HL-60/S4 treated with phorbol 12-myristate 13-acetate at 8.2 ng/mL for 4 days and 3 days (cell line): ENCODE data around the gene SYVN1.

Experiments
- in situ Hi-C: fragments of 300-500 bp; cut with MboI; formaldehyde crosslinking; loops from 2 replicates; pipeline ENCODE4 v1.15.0; 2022; ENCODE audit warnings: low sequenced_read_pairs

The SYVN1 gene

DNA sequence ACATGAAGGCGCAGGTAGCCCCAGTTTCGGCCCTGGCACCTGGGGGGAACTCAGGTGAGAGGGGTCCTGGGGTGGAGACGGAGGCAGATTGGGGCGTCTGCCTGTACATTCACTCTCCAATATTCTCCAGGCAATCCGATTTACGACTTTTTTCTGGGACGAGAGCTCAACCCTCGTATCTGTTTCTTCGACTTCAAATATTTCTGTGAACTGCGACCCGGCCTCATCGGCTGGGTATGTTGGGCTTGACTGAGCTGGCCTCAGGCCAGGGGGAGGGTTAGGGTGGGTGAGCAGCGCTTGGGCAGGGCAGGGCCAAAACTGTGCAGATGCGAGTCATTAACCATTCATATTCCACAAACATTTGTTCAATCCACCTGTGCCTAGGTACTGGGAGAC, 21.0 kb downstream of the SYVN1 start:
- in situ Hi-C loops = no loop called here

DNA sequence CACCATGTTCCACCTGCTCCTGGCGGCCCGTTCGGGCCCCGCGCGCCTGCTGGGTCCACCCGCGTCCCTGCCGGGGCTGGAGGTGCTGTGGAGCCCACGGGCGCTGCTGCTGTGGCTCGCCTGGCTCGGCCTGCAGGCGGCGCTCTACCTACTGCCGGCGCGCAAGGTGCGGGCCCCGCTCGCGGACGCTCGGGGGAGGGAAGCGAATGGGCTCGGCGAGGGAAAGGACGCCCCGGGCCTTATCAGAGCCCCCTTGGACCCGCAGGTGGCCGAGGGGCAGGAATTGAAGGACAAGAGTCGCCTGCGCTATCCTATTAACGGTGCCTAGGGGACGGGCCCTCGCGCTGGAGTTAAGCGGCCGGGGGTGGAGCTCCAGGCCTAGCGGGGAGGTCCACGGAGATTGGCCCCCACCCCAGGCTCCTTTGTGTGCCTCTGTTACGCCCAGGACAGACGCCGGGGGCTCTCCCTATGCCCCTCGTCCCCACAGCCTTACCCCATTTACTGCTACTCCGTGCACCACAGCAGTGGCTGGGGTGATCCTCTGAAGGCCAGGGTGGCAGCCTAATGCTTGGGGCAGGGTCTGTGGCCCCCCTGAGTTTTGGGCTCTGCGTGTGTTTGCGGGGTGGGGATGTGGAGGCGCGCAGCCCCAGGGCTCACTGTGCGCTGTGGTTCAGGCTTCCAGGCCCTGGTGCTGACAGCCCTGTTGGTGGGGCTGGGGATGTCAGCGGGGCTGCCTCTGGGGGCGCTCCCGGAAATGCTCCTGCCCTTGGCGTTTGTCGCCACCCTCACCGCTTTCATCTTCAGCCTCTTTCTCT, 21.6 kb downstream of the SYVN1 start:
- in situ Hi-C loops = no loop called here

DNA sequence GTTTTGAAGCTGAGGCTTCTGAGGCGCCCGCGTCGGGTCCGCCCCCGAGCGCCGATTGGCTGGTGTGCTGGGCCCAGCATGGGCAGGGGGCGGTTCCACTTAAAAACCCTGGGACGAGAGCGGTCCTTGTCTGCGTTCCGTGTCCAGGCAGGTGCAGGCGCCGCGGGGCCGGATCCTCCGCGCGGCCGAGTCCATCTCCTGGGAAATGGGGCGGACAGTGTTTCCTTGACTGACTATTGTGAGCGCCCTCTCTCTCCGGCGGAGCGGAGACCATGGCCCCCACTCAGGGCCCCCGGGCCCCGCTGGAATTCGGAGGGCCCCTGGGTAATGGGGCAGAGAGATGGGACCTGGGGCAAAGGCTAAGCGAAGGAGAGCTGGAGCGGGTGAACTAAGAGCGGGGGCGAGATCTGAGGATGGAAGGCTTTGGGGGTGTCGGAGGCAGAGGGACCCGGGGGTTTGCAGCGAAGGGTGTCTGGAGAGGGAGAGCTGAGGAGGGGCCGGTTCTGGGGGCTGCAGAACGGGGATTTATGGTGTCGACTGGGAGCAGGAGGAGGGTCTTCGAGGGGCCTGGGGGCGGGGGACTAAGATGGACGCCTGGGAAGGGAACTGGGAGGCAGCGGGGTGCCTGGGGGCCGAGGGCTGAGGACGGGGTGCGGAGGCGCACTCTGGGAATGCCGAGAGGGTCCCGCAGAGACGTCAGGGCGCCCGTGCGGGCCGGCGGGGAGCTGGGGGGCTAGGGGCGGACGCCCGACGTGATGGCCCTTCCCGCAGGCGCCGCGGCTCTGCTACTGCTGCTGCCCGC, 22.4 kb downstream of the SYVN1 start, which contains the start of gene TM7SF2:
TSS of gene TM7SF2 (plus strand) at position 129 of the 802 bp plus-strand sequence. CDS start at position 273, 144 bp downstream.
- in situ Hi-C loops = no loop called here

DNA sequence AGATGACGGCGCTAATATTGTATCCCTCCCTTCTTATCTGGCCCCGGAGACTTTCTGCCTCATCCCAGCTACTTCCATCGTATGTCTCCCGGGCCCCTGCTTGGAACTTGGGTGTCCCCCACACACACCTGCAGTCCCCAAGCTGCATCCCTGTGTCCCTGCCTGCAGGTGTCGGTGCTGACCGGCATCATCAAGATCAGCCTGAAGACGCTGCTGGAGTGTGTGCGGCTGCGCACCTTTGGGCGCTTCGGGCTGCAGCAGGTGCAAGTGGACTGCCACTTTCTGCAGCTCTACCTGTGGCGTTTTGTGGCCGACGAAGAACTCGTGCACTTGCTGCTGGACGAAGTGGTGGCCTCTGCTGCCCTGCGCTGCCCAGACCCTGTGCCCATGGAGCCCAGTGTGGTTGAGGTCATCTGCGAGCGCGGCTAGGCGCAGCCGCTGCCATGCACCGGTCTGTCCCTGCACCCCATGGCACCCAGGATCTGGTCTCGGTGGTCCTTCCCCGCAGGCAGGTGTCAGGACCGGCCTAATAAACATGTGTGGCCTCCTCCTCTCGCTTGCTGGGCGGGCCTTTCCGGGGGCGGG, 23.1 kb downstream of the SYVN1 start:
- in situ Hi-C loops = no loop called here

DNA sequence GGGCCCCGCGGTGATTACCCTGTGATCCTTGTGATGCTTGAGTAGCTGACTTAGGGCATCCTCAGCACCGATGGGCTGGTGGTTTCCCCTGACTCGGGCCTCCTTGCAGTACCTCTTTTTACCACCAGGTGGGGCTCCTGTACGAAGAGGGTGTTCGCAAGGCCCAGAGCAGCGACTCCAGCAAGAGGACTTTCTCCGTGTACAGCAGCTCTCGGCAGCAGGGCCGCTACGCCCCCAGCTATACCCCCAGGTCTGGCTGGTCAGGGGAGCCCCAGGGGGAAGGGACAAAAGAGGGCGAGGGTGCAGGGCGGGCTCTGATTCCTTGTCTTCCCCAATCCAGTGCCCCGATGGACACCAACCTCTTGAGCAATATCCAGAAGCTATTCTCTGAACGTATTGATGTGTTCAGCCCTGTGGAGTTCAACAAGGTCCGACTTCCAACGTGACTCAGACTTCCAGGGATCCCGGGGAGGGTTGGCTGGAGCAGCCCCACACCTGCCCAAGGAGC, 23.9 kb downstream of the SYVN1 start:
- in situ Hi-C loops = no loop called here

DNA sequence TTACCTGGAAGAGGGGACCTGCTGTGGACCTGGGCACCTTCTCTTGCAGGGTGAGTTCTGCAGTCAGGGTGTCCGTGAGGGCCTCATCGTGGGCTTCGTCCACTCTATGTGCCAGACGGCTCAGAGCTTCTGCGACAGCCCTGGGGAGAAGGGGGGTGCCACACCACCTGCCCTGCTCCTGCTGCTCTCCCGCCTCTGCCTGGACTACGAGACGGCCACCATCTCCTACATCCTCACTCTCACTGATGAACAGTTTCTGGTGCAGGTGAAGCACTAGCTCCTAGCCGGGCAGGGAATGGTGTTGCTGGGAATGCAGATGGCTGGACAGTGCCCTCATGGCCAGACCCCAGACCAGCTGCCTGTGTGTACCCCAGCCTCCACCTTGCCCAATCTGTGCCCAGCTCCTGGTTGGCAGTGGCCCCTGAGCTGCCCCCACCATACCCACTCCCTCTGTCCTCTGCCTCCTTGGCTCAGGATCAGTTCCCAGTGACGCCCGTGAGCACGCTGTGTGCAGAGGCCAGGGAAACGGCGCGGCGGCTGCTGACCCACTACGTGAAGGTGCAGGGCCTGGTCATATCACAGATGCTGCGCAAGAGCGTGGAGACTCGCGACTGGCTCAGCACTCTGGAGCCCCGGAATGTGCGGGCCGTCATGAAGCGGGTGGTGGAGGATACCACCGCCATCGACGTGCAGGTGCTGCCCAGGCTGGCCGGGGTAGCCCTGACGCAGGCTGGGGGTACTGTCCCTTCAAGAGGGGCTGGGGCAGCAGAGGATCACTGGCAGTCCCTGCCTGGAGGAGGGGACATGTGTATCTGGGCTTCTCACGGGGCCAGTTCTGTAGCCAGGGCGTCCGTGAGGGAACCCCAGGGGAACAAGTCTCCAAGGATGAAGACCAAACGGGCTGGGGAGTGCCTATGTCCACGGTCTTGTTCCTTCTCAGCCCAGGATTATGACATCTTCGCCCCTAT, 24.8 kb downstream of the SYVN1 start:
- in situ Hi-C loops = no loop called here

DNA sequence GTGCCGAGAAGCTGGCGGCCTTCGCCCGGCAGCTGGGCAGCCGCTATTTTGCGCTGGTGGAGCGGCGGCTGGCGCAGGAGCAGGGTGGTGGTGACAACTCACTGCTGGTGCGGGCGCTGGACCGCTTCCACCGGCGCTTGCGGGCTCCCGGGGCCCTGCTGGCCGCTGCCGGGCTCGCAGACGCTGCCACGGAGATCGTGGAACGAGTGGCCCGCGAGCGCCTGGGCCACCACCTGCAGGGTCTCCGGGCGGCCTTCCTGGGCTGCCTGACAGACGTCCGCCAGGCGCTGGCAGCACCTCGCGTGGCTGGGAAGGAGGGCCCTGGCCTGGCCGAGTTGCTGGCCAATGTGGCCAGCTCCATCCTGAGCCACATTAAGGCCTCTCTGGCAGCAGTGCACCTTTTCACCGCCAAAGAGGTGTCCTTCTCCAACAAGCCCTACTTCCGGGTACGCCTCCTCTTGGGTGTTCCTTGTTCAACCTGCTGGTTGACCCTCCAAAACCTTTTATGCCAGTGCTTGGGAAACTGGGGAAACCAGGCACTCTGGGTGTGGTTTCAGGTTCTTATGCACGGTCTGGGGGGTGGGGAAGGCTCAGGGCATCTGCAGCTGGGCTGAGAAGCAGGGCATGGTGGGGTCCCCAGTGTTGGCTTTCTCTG, 25.7 kb downstream of the SYVN1 start:
- in situ Hi-C loops = no loop called here

DNA sequence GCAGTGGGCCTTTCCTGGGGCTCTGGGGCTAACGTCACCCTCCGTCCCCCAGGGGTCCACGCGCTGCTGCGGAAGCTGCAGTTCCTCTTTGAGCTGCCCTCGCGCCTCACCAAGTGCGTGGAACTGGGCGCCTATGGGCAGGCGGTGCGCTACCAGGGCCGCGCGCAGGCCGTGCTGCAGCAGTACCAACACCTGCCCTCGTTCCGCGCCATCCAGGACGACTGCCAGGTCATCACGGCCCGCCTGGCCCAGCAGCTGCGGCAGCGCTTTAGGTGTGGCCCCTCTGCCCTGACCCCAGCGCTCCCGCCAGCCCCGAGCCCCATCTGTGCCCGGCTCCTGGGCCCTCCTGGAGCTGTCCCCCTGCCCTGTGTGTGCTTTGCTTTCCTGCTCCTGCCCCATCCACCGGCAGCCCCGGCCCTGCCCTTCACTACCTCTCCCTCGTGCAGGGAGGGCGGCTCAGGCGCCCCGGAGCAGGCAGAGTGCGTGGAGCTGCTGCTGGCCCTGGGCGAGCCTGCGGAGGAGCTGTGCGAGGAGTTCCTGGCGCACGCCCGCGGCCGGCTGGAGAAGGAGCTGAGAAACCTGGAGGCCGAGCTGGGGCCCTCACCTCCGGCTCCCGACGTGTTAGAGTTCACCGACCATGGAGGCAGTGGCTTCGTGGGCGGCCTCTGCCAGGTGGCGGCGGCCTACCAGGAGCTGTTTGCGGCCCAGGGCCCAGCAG, 26.4 kb downstream of the SYVN1 start:
- in situ Hi-C loops = no loop called here

DNA sequence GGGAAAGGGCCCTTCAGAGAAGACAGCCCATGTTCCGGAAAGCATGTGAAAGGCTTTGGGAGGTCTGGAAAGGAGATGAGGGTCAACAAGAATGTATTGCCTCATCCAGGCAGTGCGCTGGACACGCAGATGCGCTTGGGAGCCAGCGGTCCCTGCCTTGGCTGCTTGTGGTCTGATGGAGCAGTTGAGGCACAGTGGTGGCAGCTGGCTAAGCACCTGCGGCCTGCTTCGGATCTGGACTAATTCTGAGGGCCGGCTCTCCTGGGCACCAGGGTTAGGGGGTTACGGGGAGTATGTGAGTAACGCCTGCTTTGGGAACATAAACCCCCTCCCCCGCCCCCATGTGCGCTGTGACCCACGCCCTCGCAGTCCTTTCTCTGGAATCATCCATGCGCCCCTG, 27.2 kb downstream of the SYVN1 start:
- in situ Hi-C loops = no loop called here

DNA sequence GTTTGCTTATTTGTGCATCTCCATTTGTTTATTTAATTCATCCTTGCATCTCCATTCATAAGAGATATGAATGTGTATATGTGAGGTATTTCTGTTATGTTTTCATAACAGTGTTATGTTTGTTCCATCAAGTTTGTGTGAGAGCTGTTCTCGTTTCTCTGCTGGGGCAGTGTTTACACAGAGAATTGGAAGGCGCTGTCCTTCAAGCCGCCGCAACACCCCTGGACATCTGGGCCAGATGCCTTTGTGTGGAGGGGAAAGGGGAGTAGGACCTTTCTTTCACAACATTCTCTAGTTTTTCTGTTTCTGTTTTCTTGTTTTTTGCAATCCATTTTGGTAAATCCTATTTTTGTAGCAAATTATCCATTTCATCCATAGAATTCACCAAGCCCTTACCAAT, 29.7 kb downstream of the SYVN1 start:
- in situ Hi-C loops = no loop called here

DNA sequence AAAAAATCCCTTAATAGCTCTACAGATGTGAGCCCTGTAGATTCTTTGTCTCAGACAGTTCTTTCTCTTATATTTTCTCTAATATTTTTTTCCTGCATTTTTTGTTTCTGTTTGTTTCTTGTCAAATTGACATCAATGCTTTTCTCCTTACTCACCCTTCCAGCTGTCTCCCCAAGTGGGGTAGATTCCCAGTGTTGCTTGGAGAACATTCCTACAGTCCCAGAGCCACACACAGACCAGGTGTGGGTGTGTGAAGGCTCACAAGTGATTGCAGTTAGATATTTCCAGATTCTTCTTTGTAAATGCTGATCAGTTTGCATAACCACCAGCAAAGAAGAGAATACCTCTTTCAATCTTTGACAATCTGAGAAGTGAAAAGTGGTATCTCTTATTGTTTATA, 30.8 kb downstream of the SYVN1 start:
- in situ Hi-C loops = no loop called here

DNA sequence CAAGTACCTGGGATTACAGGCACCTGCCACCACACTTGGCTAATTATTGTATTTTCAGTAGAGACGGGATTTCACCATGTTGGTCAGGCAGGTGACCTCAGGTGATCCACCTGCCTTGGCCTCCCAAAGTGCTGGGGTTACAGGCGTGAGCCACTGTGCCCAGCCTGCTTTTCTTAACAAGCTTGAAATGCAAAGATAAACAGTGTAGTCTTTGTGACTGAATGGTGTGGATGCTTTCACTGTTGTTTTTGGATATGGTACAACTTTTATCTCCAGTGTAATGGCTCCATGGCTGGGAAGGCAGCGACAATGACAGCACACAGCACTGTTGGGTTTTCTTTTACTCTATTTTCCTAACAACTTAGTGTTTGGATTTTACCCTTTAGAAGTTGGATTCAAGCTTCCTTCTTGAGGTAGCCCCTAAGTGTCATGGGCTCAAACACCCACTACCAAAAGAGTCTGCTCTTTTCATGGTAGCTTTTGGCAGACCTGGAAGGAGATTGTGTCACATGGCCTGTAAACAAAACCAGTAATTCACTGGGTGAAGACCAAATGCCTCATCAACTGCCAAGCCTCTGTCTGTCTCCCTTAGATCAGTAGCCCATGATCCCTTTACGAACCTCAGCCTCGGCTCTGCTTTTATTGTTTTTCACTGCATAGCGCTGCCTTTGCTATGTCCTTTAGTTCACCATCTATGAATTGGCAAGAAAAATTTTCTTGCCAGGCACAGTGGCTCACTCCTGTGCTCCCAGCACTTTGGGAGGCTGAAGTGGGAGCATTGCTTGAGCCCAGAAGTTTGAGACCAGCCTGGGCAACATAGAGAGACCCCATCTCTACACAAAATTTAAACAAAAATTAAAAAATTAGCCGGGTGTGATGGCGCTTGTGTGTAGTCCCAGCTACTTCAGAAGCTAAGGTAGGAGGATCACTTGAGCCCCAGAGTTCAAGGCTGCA, 31.9 kb downstream of the SYVN1 start:
- in situ Hi-C loops = no loop called here

DNA sequence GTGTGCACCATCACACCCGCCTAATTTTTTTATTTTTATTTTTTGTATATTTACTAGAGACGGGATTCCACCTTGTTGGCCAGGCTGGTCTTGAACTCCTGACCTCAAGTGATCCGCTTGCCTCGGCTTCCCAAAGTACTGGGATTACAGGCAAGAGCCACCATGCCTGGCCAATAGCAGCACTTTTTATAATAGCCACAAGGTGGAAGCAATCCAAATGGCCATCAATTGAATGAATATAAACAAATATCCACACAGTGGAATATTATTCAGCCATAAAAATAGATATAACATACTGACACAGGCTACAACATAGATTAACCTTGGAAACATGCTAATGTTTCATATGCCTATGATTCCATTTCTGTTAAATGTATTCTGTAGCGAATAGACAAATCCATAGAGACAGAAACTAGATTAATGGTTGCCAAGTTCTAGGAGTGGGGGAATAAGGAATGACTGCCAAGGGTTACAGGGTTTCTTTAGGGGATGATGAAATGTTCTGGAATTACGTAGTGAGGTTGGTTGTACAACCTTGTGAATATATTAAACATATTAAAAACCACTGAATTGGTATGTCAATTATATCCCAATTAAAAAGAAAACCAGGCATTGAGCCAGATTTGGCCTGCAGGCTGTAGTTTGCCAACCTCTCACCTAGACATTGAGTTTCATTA, 33.5 kb downstream of the SYVN1 start:
- in situ Hi-C loops = no loop called here

DNA sequence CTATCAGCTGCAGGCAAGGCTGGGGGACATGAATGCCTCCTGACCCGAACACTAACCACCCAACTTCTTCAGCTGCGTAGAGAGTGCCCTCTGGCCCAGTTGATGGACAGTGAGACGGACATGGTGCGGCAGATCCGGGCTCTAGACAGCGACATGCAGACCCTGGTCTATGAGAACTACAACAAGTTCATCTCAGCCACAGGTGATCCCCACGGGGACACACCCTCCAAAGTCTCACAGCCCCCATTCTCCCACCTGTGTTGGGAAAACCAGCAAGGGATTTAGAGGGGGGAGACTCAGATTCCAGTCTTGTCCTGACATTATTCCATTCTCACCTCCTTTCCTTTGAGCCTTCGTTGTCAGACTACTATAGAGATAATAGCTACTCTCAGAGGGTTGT, 37.4 kb downstream of the SYVN1 start:
- in situ Hi-C loops = no loop called here

DNA sequence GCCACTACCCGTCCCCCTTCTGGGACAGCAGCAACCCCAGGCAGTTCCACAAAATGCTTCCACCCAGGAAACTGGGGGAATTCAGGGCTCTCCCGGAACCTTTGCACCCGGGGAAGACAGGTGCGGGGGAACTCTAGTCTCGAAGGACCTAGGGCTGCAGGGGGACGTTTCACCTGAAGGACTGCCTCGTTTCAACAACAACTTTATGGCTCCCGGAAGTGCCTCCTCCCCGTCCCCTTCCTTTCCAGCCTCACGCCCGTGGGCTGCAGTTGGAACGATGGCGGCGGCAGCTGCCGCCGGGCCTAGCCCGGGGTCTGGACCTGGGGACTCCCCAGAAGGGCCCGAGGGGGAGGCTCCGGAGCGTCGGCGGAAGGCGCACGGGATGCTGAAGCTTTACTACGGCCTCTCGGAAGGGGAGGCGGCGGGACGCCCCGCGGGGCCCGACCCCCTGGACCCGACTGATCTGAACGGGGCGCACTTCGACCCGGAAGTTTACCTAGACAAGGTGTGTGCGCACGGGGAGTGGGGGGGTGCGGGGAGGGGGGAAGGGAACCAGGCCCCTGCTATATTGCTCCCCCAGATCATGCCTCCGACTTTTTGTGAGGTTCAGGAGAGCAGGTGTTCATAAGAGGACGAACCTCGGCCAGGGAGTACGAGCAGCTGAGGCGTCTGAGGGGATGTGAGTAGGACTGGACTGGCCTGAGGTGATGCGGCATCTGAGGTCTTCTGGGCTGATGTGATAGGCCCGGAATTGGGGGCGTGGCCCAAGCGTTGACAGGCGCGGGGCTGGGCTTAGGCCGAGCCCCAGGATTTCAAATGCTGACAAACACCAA, 38.1 kb downstream of the SYVN1 start, which contains the start of gene VPS51:
TSS of gene VPS51 (plus strand) at position 241 of the 833 bp plus-strand sequence. CDS start at position 278, 37 bp downstream.
- in situ Hi-C loops = no loop called here

DNA sequence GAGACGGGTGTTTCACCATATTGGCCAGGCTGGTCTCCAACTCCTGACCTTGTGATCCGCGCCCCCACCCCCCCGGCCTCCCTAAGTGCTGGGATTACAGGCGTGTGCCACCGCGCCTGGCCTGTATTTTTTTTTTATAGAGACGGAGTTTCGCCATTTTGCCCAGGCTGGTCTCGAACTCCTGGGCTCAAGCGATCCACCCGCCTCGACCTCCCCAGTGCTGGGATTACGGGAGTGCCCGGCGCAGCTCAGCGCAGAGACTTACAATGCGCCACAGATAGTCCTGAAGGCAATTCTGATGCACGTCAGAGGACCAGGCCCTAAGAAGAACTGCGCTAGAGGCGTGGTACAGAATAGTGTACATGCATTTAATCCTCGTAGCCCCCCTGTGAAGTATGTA, 38.9 kb downstream of the SYVN1 start:
- in situ Hi-C loops = no loop called here

DNA sequence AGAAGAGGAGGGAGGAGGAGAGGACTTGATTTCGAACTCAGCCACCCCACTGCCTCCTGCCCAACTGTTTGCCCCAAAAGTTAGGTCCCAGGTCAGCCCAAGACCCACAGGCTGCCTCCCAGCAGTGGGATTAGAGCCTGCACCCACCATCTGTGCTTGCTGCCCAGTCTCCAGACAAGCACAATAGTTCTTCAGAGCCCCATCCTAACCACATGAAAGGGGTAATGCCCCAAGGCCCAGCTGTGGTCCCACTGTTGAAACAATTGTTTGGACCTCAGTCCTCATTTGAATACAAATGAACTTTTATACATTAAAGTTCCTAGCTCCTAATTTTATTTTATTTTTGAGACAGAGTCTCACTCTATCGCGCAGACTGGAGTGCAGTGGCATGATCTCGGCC, 43.7 kb downstream of the SYVN1 start:
- in situ Hi-C loops = no loop called here
